ENCODE results near the gene ARHGEF7. TPM values are rescaled to one million over a fixed set of nuclear protein-coding genes. Genes with fewer than 3 reads are reported as not detected.
A peak's percentile ranks its signal among the peaks of the same experiment; 100 is the strongest.

Gene ARHGEF7
- total RNA-seq, 3 donors from 2014 or later (not counting 1 experiment from before 2014, with no cell fraction given) = 99.9 to 135 (median 105) TPM

DNA sequence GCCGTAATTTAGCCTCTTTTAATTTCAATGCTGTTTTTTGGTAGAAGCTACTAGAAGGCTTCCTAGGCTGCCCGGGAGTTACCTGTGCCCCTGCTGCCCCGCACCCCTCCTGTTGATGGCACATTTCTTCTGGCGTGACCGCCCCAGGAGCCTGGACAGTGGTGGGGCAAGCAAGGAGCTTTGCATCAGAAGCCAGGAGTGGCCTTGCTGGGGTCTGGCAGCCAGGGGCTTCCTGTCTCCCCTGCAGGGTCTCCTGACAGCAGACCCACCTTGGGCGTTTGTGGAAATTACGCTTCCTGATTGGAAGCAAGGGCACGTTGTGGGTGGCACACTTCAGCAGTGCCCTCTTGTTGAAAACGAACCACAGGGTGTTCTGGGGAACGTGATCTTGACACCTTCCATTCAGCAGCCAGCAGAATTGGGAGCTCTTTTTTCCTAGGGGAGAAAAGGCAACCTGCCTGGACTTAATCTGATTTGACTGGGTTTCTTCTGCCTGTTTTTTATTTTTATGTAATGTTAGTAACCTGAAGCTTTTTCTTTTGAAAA lies 115.3 kb downstream of the ARHGEF7 start:
- Histone ChIP-seq H3K36me3 (ENCODE audit: control insufficient read depth, insufficient read depth, low read length) (peaks cover 12% of the 10 kb centered on the region), H3K9me3 (ENCODE audit: control insufficient read depth, insufficient read depth, low read length) (no peaks in the 10 kb centered on the region)
- WGBS (ENCODE audit: insufficient coverage) = 88% methylated on average over 10 of the region's 10 CpGs

DNA sequence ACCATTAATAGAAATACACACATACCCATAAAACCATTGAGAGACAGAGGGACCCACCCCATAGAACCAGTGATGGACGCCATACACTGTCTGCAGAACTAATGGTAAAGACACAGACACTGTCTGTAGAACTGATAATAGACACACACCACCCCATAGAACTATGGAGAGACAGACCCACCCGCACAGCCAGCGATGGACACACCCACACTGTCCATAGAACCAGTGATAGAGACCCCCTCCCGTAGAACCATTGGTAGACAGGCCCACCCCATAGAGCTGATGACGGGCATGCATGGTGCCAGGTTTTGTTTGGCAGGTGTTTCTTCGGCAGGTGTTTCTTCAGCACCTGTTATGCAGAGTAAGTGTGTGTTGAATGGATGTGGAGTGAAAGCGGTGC lies 117.1 kb downstream of the ARHGEF7 start:
- intact Hi-C loops (cut with micrococcal nuclease) = no loop called here
- DNase-seq (no peak), ATAC-seq (peak in 1 of 3 donors; percentile 12)
- Mint-ChIP-seq H3K36me3 (no peaks in the 10 kb centered on the region), H3K27me3 (ENCODE audit: low read depth in 2 of 2) (no peaks in the 10 kb centered on the region), H3K9me3 (no peaks in the 10 kb centered on the region), H3K4me1 (peaks cover 32 to 42% of the 10 kb centered on the region in 2 donors), H3K4me3 (no peak overlapping the region), H3K27ac (no peak overlapping the region)
- H3K4me3 ChIP-seq (ENCODE audit: low read length) = no peak overlapping the region
- no peaks in the 10 kb centered on the region for H3K9me3 ChIP-seq (ENCODE audit: control insufficient read depth, insufficient read depth, low read length)
- H3K27me3 ChIP-seq (ENCODE audit: control insufficient read depth, insufficient read depth, low read length) = no peaks in the 10 kb centered on the region
- H3K36me3 ChIP-seq (ENCODE audit: control insufficient read depth, insufficient read depth, low read length) = peaks cover 12% of the 10 kb centered on the region
- WGBS (ENCODE audit: insufficient coverage) = 96% methylated on average over 6 of the region's 7 CpGs
- no peak overlapping the region for H3K27ac ChIP-seq (ENCODE audit: low read length)
- H3K4me1 ChIP-seq (ENCODE audit: control insufficient read depth, insufficient read depth, low read length) = no peaks in the 10 kb centered on the region
- TF ChIP-seq, protein P1, sequence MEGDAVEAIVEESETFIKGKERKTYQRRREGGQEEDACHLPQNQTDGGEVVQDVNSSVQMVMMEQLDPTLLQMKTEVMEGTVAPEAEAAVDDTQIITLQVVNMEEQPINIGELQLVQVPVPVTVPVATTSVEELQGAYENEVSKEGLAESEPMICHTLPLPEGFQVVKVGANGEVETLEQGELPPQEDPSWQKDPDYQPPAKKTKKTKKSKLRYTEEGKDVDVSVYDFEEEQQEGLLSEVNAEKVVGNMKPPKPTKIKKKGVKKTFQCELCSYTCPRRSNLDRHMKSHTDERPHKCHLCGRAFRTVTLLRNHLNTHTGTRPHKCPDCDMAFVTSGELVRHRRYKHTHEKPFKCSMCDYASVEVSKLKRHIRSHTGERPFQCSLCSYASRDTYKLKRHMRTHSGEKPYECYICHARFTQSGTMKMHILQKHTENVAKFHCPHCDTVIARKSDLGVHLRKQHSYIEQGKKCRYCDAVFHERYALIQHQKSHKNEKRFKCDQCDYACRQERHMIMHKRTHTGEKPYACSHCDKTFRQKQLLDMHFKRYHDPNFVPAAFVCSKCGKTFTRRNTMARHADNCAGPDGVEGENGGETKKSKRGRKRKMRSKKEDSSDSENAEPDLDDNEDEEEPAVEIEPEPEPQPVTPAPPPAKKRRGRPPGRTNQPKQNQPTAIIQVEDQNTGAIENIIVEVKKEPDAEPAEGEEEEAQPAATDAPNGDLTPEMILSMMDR (IDR thresholded peaks at IDR 0.05) = no peak

More for the DNA sequence above, 115.3 kb downstream of the ARHGEF7 start:
- Histone ChIP-seq H3K4me3 (ENCODE audit: low read length) (no peak overlapping the region), H3K4me1 (ENCODE audit: control insufficient read depth, insufficient read depth, low read length) (no peaks in the 10 kb centered on the region), H3K27me3 (ENCODE audit: control insufficient read depth, insufficient read depth, low read length) (no peaks in the 10 kb centered on the region), H3K27ac (ENCODE audit: low read length) (no peak overlapping the region)
- H3K4me3 Mint-ChIP-seq = no peak overlapping the region
- no peaks in the 10 kb centered on the region for H3K27me3 Mint-ChIP-seq (ENCODE audit: low read depth in 2 of 2)
- H3K27ac Mint-ChIP-seq = no peak overlapping the region
- H3K4me1 Mint-ChIP-seq = peaks cover 47 to 55% of the 10 kb centered on the region in 2 donors
- TF ChIP-seq, protein P1 (IDR thresholded peaks at IDR 0.05) = no peak
- DNase-seq (no peak), ATAC-seq (no peak)
- H3K9me3 Mint-ChIP-seq = no peaks in the 10 kb centered on the region
- intact Hi-C loops (cut with micrococcal nuclease) = no loop called here
- H3K36me3 Mint-ChIP-seq = no peaks in the 10 kb centered on the region

DNA sequence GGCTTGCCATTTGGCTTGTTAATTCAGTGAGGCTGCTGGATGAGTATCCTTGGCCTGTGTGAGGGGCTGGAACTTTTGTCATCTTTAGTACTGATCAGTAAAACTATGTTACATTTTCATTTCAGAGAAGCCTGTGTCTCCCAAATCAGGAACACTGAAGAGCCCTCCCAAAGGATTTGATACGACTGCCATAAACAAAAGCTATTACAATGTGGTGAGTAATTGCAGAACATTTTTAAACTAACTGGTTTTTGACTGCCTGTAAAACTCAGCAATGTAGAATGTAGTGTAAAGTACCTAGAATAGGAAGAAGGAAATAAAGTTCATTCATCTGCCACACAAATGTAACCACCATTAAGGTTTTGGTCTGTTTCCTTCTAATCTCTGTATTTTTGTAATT lies 118.0 kb downstream of the ARHGEF7 start:
- ATAC-seq (no peak), DNase-seq (no peak)
- Histone ChIP-seq H3K27me3 (ENCODE audit: control insufficient read depth, insufficient read depth, low read length) (no peaks in the 10 kb centered on the region), H3K4me1 (ENCODE audit: control insufficient read depth, insufficient read depth, low read length) (no peaks in the 10 kb centered on the region), H3K36me3 (ENCODE audit: control insufficient read depth, insufficient read depth, low read length) (peaks cover 12% of the 10 kb centered on the region), H3K27ac (ENCODE audit: low read length) (no peak overlapping the region), H3K4me3 (ENCODE audit: low read length) (no peak overlapping the region), H3K9me3 (ENCODE audit: control insufficient read depth, insufficient read depth, low read length) (no peaks in the 10 kb centered on the region)
- Mint-ChIP-seq H3K36me3 (no peaks in the 10 kb centered on the region), H3K27me3 (ENCODE audit: low read depth in 2 of 2) (no peaks in the 10 kb centered on the region), H3K9me3 (no peaks in the 10 kb centered on the region), H3K4me1 (peaks cover 39 to 41% of the 10 kb centered on the region in 2 donors), H3K27ac (no peak overlapping the region), H3K4me3 (no peak overlapping the region)
- intact Hi-C loops (cut with micrococcal nuclease) = no loop called here
- TF ChIP-seq, protein P1 (IDR thresholded peaks at IDR 0.05) = no peak
- 83% methylated on average over 1 of the region's 1 CpG for WGBS (ENCODE audit: insufficient coverage)

Measured in natural killer cell (primary cell).